ENCODE data around the gene ERC2. TPM values are rescaled to one million over a fixed set of nuclear protein-coding genes. Genes with fewer than 3 reads are reported as not detected.

The ERC2 gene
- polyA plus RNA-seq, 3 donors from 2014 or later = not detected

- DNase-seq = no peak
- no peaks in the 10 kb centered on the region for H3K36me3 Mint-ChIP-seq
- H3K9me3 Mint-ChIP-seq = peaks cover 0 to 9% (median 2%) of the 10 kb centered on the region in 6 donors
- H3K4me3 Mint-ChIP-seq = no peak overlapping the region
- H3K27ac Mint-ChIP-seq = no peak overlapping the region
- H3K4me1 Mint-ChIP-seq = no peaks in the 10 kb centered on the region
- no peaks in the 10 kb centered on the region for H3K27me3 Mint-ChIP-seq (ENCODE audit: low read depth in 3 of 3)
Measured at GRCh38 chr3:55797775-55798174, 670.5 kb downstream of the ERC2 start.

DNA sequence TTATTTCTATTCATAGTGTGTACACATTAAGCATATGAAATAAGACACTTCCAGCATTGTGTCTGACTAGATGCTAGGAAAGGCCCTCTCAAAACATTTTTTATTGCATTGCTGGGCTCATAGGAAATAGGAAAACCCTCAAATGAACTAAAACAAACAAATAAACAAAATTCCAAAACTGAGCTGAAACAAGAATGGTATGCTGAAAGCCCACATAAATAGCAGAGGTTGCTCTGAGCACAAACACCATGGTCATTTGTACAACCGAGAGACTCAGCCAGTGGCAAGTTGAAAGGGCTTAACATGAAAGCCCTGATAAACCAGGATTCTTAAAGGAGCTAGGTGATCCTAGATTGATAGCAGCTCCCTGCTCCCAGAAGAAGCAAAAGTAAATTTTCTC, 671.2 kb downstream of the ERC2 start:
- no peak overlapping the region for H3K27ac Mint-ChIP-seq
- DNase-seq = no peak
- no peak overlapping the region for H3K4me3 Mint-ChIP-seq
- H3K9me3 Mint-ChIP-seq = peaks cover 0 to 9% (median 2%) of the 10 kb centered on the region in 6 donors
- no peaks in the 10 kb centered on the region for H3K4me1 Mint-ChIP-seq
- no peaks in the 10 kb centered on the region for H3K36me3 Mint-ChIP-seq
- H3K27me3 Mint-ChIP-seq (ENCODE audit: low read depth in 3 of 3) = no peaks in the 10 kb centered on the region

DNA sequence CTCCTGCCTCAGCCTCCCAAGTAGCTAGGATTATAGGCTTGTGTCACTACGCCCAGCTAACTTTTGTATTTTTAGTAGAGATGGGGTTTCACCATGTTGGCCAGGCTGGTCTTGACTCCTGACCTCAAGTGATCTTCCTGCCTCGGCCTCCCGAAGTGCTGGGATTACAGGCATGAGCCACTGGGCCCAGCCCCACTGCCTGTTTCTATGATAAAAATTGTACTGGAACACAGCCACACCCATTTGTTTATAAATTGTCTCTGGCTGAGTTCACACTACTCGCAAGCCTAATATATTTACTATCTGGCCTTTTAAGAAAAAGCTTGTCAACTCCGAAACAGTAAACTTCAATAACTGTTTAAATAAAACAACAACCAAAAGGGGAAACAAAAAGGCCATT, 671.7 kb downstream of the ERC2 start:
- DNase-seq = no peak
- H3K36me3 Mint-ChIP-seq = no peaks in the 10 kb centered on the region
- peaks cover 0 to 9% (median 2%) of the 10 kb centered on the region in 6 donors for H3K9me3 Mint-ChIP-seq
- H3K4me3 Mint-ChIP-seq = no peak overlapping the region
- H3K4me1 Mint-ChIP-seq = no peaks in the 10 kb centered on the region
- H3K27ac Mint-ChIP-seq = no peak overlapping the region
- H3K27me3 Mint-ChIP-seq (ENCODE audit: low read depth in 3 of 3) = no peaks in the 10 kb centered on the region

- peaks cover 0 to 9% (median 2%) of the 10 kb centered on the region in 6 donors for H3K9me3 Mint-ChIP-seq
- DNase-seq = no peak
- H3K27ac Mint-ChIP-seq = no peak overlapping the region
- no peaks in the 10 kb centered on the region for H3K4me1 Mint-ChIP-seq
- no peaks in the 10 kb centered on the region for H3K27me3 Mint-ChIP-seq (ENCODE audit: low read depth in 3 of 3)
- H3K36me3 Mint-ChIP-seq = no peaks in the 10 kb centered on the region
- no peak overlapping the region for H3K4me3 Mint-ChIP-seq
Measured at GRCh38 chr3:55795746-55796145, 672.5 kb downstream of the ERC2 start.

DNA sequence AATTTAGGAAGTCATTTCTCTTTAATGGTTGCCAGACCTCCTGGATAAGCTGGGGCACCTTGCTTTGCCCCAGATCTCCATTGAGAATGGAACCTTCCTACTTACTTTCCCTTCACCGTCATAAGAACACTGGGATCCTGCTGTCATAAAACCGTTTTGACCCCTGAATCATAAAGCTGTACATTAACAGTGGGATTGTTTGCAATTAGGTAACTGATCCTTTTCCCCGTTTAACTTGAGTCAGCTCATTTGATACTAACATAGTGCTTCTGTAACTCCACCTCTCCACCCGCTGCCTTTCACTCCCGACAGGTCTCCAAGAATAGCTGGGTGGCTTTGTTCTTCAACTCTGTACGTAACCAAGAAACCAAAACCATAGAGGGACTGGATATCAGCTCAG, 673.0 kb downstream of the ERC2 start:
- Mint-ChIP-seq H3K4me3 (no peak overlapping the region), H3K27ac (no peak overlapping the region), H3K36me3 (no peaks in the 10 kb centered on the region), H3K9me3 (peaks cover 0 to 9% (median 2%) of the 10 kb centered on the region in 6 donors), H3K27me3 (ENCODE audit: low read depth in 3 of 3) (no peaks in the 10 kb centered on the region), H3K4me1 (no peaks in the 10 kb centered on the region)
- DNase-seq = no peak

DNA sequence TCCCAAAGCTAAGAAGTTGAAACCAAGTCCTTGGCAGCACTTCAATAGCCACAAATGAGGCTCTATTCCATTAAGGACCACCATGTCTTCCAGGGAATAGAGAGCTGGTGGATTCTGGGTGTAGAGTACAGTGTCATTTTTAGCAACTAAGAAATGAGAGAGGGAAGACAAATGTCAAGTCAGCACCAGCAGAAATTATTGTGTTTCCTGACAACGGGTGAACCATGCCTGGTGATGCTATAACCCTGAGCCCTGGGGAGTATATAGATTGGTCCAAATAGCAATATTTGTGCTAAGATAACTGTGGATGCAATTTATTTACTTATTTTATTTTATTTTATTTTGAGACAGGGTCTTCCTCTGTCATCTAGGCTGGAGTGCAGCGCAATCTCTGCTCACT, 675.5 kb downstream of the ERC2 start:
- Mint-ChIP-seq H3K27me3 (ENCODE audit: low read depth in 3 of 3) (peaks cover 0 to 1% (median 0%) of the 10 kb centered on the region in 3 donors), H3K4me1 (no peaks in the 10 kb centered on the region), H3K4me3 (no peak overlapping the region), H3K27ac (no peak overlapping the region), H3K9me3 (peaks cover 0 to 14% (median 4%) of the 10 kb centered on the region in 6 donors), H3K36me3 (no peaks in the 10 kb centered on the region)
- no peak for DNase-seq

DNA sequence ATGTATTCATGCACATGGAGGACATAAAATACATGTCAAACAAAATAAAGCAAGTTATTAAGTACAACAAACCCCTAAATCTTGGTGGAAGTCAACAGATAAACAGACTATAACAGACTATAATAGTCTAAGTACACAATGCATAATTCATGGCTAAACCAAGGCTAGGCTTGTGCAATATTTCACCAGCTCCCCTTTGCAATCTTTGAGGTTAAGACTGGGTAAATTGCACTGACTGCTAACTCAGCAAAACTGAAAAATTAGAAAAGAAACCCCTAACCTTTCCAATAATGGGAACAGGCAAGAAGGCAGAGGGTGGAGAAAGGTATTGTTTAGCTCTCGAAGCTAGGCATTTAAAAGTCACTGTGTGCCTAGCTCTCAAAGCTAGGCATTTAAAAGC, 676.3 kb downstream of the ERC2 start:
- Mint-ChIP-seq H3K4me1 (no peaks in the 10 kb centered on the region), H3K9me3 (peaks cover 0 to 14% (median 4%) of the 10 kb centered on the region in 6 donors)
- no peak for DNase-seq

GRCh38 chr3:55790596-55791350, 677.5 kb downstream of the ERC2 start:
- H3K27me3 Mint-ChIP-seq (ENCODE audit: low read depth in 3 of 3) = peaks cover 0 to 1% (median 0%) of the 10 kb centered on the region in 3 donors
- DNase-seq = no peak
- no peak overlapping the region for H3K4me3 Mint-ChIP-seq
- no peak overlapping the region for H3K27ac Mint-ChIP-seq
- H3K36me3 Mint-ChIP-seq = no peaks in the 10 kb centered on the region
- no peaks in the 10 kb centered on the region for H3K4me1 Mint-ChIP-seq
- peaks cover 0 to 14% (median 3%) of the 10 kb centered on the region in 6 donors for H3K9me3 Mint-ChIP-seq

More for the DNA sequence above, 676.3 kb downstream of the ERC2 start:
- Mint-ChIP-seq H3K27me3 (ENCODE audit: low read depth in 3 of 3) (peaks cover 0 to 1% (median 0%) of the 10 kb centered on the region in 3 donors), H3K27ac (no peak overlapping the region), H3K4me3 (no peak overlapping the region), H3K36me3 (no peaks in the 10 kb centered on the region)

DNA sequence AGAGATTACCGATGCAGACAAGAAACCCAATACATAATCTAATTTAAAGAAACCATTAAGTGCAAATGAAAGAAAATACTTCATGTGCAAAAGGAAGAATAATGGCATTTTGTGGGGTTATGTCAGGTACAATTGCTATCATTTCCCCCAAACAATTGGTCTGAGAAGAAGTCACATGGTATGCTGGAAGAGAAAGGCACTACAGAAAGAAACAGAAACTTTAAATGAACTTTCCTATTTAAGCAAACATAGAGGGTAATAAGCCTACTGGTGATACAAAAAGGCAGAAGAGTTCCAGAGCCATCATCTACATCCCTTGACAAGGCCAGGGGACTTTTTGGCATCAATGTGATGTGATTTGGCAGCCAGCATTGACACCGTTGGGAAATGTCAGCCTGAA, 678.8 kb downstream of the ERC2 start:
- no peak for DNase-seq
- peaks cover 0 to 7% (median 1%) of the 10 kb centered on the region in 6 donors for H3K9me3 Mint-ChIP-seq
- no peaks in the 10 kb centered on the region for H3K4me1 Mint-ChIP-seq
- no peak overlapping the region for H3K4me3 Mint-ChIP-seq
- no peaks in the 10 kb centered on the region for H3K36me3 Mint-ChIP-seq
- H3K27ac Mint-ChIP-seq = no peak overlapping the region
- peaks cover 0 to 1% (median 0%) of the 10 kb centered on the region in 3 donors for H3K27me3 Mint-ChIP-seq (ENCODE audit: low read depth in 3 of 3)

DNA sequence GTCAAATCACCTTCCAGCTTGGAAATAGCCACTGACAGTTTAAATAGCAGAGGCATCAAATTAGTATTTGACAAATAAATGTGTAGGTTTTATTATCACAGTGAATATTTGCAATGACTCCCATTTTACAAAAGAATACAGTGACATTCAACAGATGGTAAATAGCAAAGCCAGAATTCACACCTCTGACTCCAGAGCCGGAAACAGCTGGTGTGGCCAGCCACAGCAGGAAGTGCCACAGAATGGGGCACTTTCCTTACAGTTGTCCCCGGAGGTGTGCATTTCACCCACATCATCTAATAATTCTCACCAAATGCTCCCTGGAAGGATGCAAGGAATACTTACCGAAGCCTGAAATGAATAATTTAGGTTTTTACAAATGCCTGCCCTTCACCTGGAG, 685.5 kb downstream of the ERC2 start:
- Mint-ChIP-seq H3K4me3 (no peak overlapping the region), H3K36me3 (no peaks in the 10 kb centered on the region), H3K27me3 (ENCODE audit: low read depth in 3 of 3) (no peaks in the 10 kb centered on the region), H3K4me1 (no peaks in the 10 kb centered on the region), H3K27ac (no peak overlapping the region), H3K9me3 (peaks cover 0 to 9% (median 2%) of the 10 kb centered on the region in 6 donors)
- DNase-seq = no peak

DNA sequence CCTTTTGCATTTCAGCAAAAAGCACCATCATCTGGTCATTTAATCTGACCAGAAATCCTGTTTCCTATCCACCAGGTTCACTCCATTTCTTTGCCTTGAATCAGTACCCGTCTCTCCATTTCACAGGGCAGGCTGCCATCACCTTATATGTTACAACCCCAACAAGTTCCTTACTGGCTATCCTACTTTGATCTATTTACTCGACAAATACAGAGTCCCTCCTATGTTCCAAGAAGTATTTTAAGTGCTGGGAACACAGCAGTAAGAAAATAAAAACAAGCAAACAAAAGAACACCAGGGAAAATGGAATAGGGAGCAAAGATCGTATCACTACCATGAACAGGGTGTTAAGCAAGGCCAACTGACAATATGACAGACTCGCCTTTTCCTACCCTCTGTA, 685.9 kb downstream of the ERC2 start:
- H3K27ac Mint-ChIP-seq = no peak overlapping the region
- no peaks in the 10 kb centered on the region for H3K4me1 Mint-ChIP-seq
- no peaks in the 10 kb centered on the region for H3K27me3 Mint-ChIP-seq (ENCODE audit: low read depth in 3 of 3)
- peaks cover 0 to 9% (median 2%) of the 10 kb centered on the region in 6 donors for H3K9me3 Mint-ChIP-seq
- H3K36me3 Mint-ChIP-seq = no peaks in the 10 kb centered on the region
- DNase-seq = no peak
- H3K4me3 Mint-ChIP-seq = no peak overlapping the region

GRCh38 chr3:55780913-55781312, 687.4 kb downstream of the ERC2 start:
- Mint-ChIP-seq H3K4me1 (no peaks in the 10 kb centered on the region), H3K9me3 (peaks cover 0 to 13% (median 2%) of the 10 kb centered on the region in 6 donors), H3K36me3 (no peaks in the 10 kb centered on the region), H3K27me3 (ENCODE audit: low read depth in 3 of 3) (no peaks in the 10 kb centered on the region), H3K27ac (no peak overlapping the region), H3K4me3 (no peak overlapping the region)
- DNase-seq = no peak

DNA sequence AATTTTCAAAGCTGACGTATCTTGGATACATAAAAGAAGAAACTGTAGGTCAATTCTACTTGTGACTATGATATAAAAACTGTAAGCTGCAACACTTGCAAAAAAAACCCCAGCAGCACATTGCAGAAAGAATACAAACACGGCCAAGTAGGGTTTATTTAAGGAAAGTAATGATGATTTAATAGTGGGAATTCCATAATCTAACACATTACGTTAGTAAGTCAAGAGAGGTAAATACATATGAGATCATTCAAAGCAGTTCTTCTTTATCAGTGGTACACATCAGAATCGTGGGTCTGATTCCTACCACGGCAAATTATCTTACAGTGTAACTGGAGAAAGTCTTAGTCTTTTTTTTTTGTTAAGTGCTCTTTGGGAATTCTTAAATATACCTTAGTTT, 688.7 kb downstream of the ERC2 start:
- peaks cover 0 to 17% (median 2%) of the 10 kb centered on the region in 6 donors for H3K9me3 Mint-ChIP-seq
- H3K27ac Mint-ChIP-seq = no peak overlapping the region
- no peaks in the 10 kb centered on the region for H3K36me3 Mint-ChIP-seq
- H3K4me3 Mint-ChIP-seq = no peak overlapping the region
- no peak for DNase-seq
- no peaks in the 10 kb centered on the region for H3K27me3 Mint-ChIP-seq (ENCODE audit: low read depth in 3 of 3)
- H3K4me1 Mint-ChIP-seq = no peaks in the 10 kb centered on the region

- no peak overlapping the region for H3K27ac Mint-ChIP-seq
- H3K36me3 Mint-ChIP-seq = peaks cover 0 to 4% (median 0%) of the 10 kb centered on the region in 3 donors
- no peak for DNase-seq
- peaks cover 4 to 28% (median 5%) of the 10 kb centered on the region in 6 donors for H3K9me3 Mint-ChIP-seq
- H3K4me3 Mint-ChIP-seq = no peak overlapping the region
- H3K27me3 Mint-ChIP-seq (ENCODE audit: low read depth in 3 of 3) = no peaks in the 10 kb centered on the region
- H3K4me1 Mint-ChIP-seq = no peaks in the 10 kb centered on the region
Measured at GRCh38 chr3:55775366-55776154, 692.7 kb downstream of the ERC2 start.
